IPS-11a (cell line): ENCODE results near the gene SNX18.
"Not testable (repeated sequence)": the region's sequence is repeated elsewhere in the genome, so short reads cannot be mapped to it uniquely, and the experiment has no call there.

ENCODE experiments used
- H3K4me3 ChIP-seq: one replicate; pipeline ENCODE4 v1.5.1; 2013; ENCODE audit warnings: low read depth, low read length, control low read depth

The SNX18 gene

GRCh38 chr5:54517512-54518145 is at the start of gene SNX18:
Gene SNX18 (plus strand): TSS chr5:54517759. CDS start chr5:54517953, 194 bp downstream.
- peak within 1 kb of the TSS; percentile 60 for H3K4me3 ChIP-seq

GRCh38 chr5:54469622-54470021 is 47.9 kb upstream of the SNX18 start:
- no peak overlapping the region for H3K4me3 ChIP-seq

- no peak overlapping the region for H3K4me3 ChIP-seq
Measured at GRCh38 chr5:54470128-54470527, 47.4 kb upstream of the SNX18 start.

GRCh38 chr5:54470677-54471076 is 46.9 kb upstream of the SNX18 start:
- no peak overlapping the region for H3K4me3 ChIP-seq

GRCh38 chr5:54471398-54471797 is 46.2 kb upstream of the SNX18 start:
- no peak overlapping the region for H3K4me3 ChIP-seq

GRCh38 chr5:54476682-54477081 is 40.9 kb upstream of the SNX18 start:
- H3K4me3 ChIP-seq: no peak overlapping the region

- no peak overlapping the region for H3K4me3 ChIP-seq
Measured at GRCh38 chr5:54477941-54478478, 39.5 kb upstream of the SNX18 start.

GRCh38 chr5:54480296-54480695 is 37.3 kb upstream of the SNX18 start:
- H3K4me3 ChIP-seq: no peak overlapping the region

- no peak overlapping the region for H3K4me3 ChIP-seq
Measured at GRCh38 chr5:54484219-54484894, 33.2 kb upstream of the SNX18 start.

- H3K4me3 ChIP-seq: not testable (repeated sequence)
Measured at GRCh38 chr5:54485659-54486058, 31.9 kb upstream of the SNX18 start.

- not testable (repeated sequence) for H3K4me3 ChIP-seq
Measured at GRCh38 chr5:54489648-54489979, 27.9 kb upstream of the SNX18 start.

GRCh38 chr5:54491326-54491725 is 26.2 kb upstream of the SNX18 start:
- no peak overlapping the region for H3K4me3 ChIP-seq

GRCh38 chr5:54492178-54492577 is 25.4 kb upstream of the SNX18 start:
- H3K4me3 ChIP-seq: no peak overlapping the region

- no peak overlapping the region for H3K4me3 ChIP-seq
Measured at GRCh38 chr5:54495027-54495426, 22.5 kb upstream of the SNX18 start.

GRCh38 chr5:54514291-54514690 is 3.3 kb upstream of the SNX18 start:
- H3K4me3 ChIP-seq: no peak overlapping the region

- no peak overlapping the region for H3K4me3 ChIP-seq
Measured at GRCh38 chr5:54514841-54515432, 2.6 kb upstream of the SNX18 start.

GRCh38 chr5:54515634-54516033 is 1.9 kb upstream of the SNX18 start:
- H3K4me3 ChIP-seq: no peak overlapping the region

GRCh38 chr5:54516051-54516655 is 1.4 kb upstream of the SNX18 start:
- H3K4me3 ChIP-seq: no peak overlapping the region

GRCh38 chr5:54517174-54517511 is 416 bp upstream of the SNX18 start:
- H3K4me3 ChIP-seq: peak overlapping the region; percentile 36

- H3K4me3 ChIP-seq: peak overlapping the region; percentile 60
Measured at GRCh38 chr5:54518146-54518817, 723 bp downstream of the SNX18 start.

- H3K4me3 ChIP-seq: peak overlapping the region; percentile 60
Measured at GRCh38 chr5:54518818-54519508, 1.4 kb downstream of the SNX18 start.
